ENCODE data around the gene LRTM2. TPM values are rescaled to one million over a fixed set of nuclear protein-coding genes. Genes with fewer than 3 reads are reported as not detected.
"Not testable (repeated sequence)": the region's sequence is repeated elsewhere in the genome, so short reads cannot be mapped to it uniquely, and the experiment has no call there.

LRTM2 gene
- total and polyA plus RNA-seq, 4 donors, result not detected

DNA sequence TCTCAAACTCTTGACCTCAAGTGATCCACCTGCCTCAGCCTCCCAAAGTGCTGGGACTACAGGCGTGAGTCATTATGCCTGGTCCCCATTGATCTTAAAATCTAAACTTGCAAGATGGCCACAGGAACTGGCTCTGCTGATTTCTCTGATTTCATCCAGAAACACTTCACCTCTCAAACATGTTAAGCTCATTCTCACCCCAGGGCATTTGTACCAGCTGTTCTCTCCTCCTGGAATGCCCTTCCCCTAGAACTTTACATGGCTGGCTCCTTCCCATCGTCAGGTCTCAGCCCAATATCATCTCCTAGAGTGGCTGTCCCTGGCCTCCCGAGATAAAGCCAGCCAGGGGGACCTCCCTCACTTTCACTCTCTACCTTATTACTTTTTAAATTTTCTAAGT is 5.3 kb upstream of the LRTM2 start:
- Histone ChIP-seq H3K36me3 (ENCODE audit: control insufficient read depth in 4 of 4, insufficient read depth in 3 of 4, low read depth in 1 of 4, low read length in 3 of 4) (no peaks in the 10 kb centered on the region), H3K4me3 (ENCODE audit: low read depth in 1 of 3, low read length in 3 of 3) (no peak overlapping the region), H3K9ac (ENCODE audit: low read depth in 1 of 2, low read length in 2 of 2) (no peak overlapping the region), H3K9me3 (ENCODE audit: control insufficient read depth in 4 of 4, low read length in 3 of 4) (no peaks in the 10 kb centered on the region), H3K27me3 (ENCODE audit: control insufficient read depth in 4 of 4, insufficient read depth in 4 of 4, low read length in 3 of 4) (peaks cover 0 to 3% (median 0%) of the 10 kb centered on the region in 4 donors), H3K4me1 (ENCODE audit: control insufficient read depth in 4 of 4, insufficient read depth in 4 of 4, low read length in 3 of 4) (no peaks in the 10 kb centered on the region), H3K27ac (ENCODE audit: low read depth in 1 of 2, low read length in 2 of 2) (no peak overlapping the region)
- no peak for DNase-seq (ENCODE audit: low spot score)
- TF ChIP-seq RXRA (IDR thresholded peaks at IDR 0.05), result no peak
- WGBS, result 81% methylated on average over 3 of the region's 3 CpGs

DNA sequence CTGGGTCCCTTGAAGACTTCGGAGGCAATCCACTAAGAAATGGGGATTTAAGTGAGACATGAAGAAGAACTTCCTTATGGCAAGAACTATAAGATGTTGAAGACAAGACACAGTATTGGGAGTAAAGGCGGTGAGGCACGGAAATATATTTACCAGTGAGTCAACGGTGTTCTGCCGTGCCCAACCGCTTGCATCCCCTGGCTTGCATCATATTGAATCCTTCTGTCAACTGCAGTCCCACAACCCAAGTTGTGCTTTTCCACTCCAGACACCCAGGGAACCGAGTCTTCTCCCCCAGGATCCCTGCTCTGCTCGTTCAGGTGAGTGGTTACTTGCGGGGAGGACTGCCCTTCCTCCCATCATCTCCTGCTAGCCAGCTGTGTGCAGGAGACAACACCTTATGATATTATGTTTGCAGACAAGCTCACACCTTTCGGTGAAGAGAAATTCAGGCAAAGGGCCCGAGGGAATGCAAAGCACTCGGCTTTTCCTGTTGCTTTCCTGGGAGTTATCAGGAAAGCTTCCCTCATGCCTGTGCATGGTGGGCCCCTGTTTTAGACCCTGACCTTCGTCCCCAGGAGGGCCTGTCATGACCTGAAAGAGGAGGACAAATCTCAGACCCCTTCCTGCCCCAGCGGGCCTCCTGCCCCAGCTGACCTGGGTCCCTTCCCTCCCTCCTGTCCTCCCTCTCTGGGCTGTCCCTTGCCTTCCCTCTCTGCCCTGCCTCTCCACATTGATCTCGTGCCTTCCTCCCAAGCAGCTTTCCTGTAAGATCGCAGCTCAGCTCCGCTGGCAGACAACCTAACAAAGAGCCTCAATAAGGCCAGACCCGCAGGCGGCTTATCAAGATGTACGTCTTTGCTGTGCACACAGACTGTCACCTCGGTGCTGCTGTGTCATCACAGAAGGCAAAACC is 4.3 kb upstream of the LRTM2 start:
- Histone ChIP-seq H3K9ac (ENCODE audit: low read depth in 1 of 2, low read length in 2 of 2) (no peak overlapping the region), H3K4me1 (ENCODE audit: control insufficient read depth in 4 of 4, insufficient read depth in 4 of 4, low read length in 3 of 4) (no peaks in the 10 kb centered on the region), H3K4me3 (ENCODE audit: low read depth in 1 of 3, low read length in 3 of 3) (no peak overlapping the region), H3K9me3 (ENCODE audit: control insufficient read depth in 4 of 4, low read length in 3 of 4) (no peaks in the 10 kb centered on the region), H3K36me3 (ENCODE audit: control insufficient read depth in 4 of 4, insufficient read depth in 3 of 4, low read depth in 1 of 4, low read length in 3 of 4) (no peaks in the 10 kb centered on the region), H3K27me3 (ENCODE audit: control insufficient read depth in 4 of 4, insufficient read depth in 4 of 4, low read length in 3 of 4) (peaks cover 0 to 5% (median 0%) of the 10 kb centered on the region in 4 donors), H3K27ac (ENCODE audit: low read depth in 1 of 2, low read length in 2 of 2) (no peak overlapping the region)
- no peak for DNase-seq (ENCODE audit: low spot score)
- 45% methylated on average over 21 of the region's 21 CpGs for WGBS
- TF ChIP-seq GABPA (IDR thresholded peaks at IDR 0.05 in 1 of 2, conservative IDR thresholded peaks at IDR 0.05 in 1 of 2), result no peak
- no peak for TF ChIP-seq HNF4A (conservative IDR thresholded peaks at IDR 0.05)
- no peak for TF ChIP-seq JUND (IDR thresholded peaks at IDR 0.05)

DNA sequence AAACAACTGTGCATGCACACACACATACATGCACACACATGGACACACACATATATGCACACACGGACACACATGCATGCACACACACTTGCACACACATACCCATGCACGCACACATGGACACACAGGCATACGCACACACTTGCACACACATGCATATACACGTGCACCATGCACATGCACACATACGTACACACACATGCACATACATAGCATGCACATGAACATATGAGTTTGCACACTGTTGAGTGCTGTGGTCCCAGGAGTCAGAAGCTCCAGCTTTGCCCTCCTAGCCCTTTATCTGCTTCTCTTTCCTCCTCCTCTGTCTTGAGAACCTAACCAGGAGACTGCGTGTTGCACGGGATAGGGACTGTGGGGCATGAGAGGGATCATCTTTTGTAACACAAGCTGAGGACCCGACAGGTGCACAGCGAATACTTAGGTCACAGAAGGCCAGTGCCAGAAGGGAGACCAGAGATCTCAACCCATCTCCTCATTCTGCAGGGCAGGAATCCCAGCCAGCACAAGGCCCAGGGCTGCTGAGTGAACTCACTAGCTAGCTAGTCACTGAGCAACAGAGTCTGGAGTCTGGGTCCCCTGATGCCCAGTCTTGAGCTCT is 3.5 kb upstream of the LRTM2 start:
- no peak overlapping the region for H3K4me3 ChIP-seq (ENCODE audit: low read depth in 1 of 3, low read length in 3 of 3)
- H3K4me1 ChIP-seq (ENCODE audit: control insufficient read depth in 4 of 4, insufficient read depth in 4 of 4, low read length in 3 of 4), result no peaks in the 10 kb centered on the region
- H3K27ac ChIP-seq (ENCODE audit: low read depth in 1 of 2, low read length in 2 of 2), result no peak overlapping the region
- DNase-seq (ENCODE audit: low spot score), result no peak
- H3K27me3 ChIP-seq (ENCODE audit: control insufficient read depth in 4 of 4, insufficient read depth in 4 of 4, low read length in 3 of 4), result peaks cover 0 to 5% (median 1%) of the 10 kb centered on the region in 4 donors
- H3K36me3 ChIP-seq (ENCODE audit: control insufficient read depth in 4 of 4, insufficient read depth in 3 of 4, low read depth in 1 of 4, low read length in 3 of 4), result no peaks in the 10 kb centered on the region
- TF ChIP-seq, protein P1, sequence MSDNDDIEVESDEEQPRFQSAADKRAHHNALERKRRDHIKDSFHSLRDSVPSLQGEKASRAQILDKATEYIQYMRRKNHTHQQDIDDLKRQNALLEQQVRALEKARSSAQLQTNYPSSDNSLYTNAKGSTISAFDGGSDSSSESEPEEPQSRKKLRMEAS (IDR thresholded peaks at IDR 0.05), result no peak
- TF ChIP-seq FOXA1 (IDR thresholded peaks at IDR 0.05), result no peak
- TF ChIP-seq, protein P2, sequence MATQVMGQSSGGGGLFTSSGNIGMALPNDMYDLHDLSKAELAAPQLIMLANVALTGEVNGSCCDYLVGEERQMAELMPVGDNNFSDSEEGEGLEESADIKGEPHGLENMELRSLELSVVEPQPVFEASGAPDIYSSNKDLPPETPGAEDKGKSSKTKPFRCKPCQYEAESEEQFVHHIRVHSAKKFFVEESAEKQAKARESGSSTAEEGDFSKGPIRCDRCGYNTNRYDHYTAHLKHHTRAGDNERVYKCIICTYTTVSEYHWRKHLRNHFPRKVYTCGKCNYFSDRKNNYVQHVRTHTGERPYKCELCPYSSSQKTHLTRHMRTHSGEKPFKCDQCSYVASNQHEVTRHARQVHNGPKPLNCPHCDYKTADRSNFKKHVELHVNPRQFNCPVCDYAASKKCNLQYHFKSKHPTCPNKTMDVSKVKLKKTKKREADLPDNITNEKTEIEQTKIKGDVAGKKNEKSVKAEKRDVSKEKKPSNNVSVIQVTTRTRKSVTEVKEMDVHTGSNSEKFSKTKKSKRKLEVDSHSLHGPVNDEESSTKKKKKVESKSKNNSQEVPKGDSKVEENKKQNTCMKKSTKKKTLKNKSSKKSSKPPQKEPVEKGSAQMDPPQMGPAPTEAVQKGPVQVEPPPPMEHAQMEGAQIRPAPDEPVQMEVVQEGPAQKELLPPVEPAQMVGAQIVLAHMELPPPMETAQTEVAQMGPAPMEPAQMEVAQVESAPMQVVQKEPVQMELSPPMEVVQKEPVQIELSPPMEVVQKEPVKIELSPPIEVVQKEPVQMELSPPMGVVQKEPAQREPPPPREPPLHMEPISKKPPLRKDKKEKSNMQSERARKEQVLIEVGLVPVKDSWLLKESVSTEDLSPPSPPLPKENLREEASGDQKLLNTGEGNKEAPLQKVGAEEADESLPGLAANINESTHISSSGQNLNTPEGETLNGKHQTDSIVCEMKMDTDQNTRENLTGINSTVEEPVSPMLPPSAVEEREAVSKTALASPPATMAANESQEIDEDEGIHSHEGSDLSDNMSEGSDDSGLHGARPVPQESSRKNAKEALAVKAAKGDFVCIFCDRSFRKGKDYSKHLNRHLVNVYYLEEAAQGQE (IDR thresholded peaks at IDR 0.05), result no peak
- TF ChIP-seq, protein P3, sequence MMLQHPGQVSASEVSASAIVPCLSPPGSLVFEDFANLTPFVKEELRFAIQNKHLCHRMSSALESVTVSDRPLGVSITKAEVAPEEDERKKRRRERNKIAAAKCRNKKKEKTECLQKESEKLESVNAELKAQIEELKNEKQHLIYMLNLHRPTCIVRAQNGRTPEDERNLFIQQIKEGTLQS (IDR thresholded peaks at IDR 0.05), result no peak
- TF ChIP-seq, protein P4, sequence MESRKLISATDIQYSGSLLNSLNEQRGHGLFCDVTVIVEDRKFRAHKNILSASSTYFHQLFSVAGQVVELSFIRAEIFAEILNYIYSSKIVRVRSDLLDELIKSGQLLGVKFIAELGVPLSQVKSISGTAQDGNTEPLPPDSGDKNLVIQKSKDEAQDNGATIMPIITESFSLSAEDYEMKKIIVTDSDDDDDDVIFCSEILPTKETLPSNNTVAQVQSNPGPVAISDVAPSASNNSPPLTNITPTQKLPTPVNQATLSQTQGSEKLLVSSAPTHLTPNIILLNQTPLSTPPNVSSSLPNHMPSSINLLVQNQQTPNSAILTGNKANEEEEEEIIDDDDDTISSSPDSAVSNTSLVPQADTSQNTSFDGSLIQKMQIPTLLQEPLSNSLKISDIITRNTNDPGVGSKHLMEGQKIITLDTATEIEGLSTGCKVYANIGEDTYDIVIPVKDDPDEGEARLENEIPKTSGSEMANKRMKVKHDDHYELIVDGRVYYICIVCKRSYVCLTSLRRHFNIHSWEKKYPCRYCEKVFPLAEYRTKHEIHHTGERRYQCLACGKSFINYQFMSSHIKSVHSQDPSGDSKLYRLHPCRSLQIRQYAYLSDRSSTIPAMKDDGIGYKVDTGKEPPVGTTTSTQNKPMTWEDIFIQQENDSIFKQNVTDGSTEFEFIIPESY (IDR thresholded peaks at IDR 0.05), result no peak
- TF ChIP-seq RXRA (IDR thresholded peaks at IDR 0.05), result no peak
- TF ChIP-seq HNF4G (IDR thresholded peaks at IDR 0.05), result no peak
- no peak for TF ChIP-seq SP1 (IDR thresholded peaks at IDR 0.05)
- TF ChIP-seq TAF1 (conservative IDR thresholded peaks at IDR 0.05), result no peak
- TF ChIP-seq HNF4A (conservative IDR thresholded peaks at IDR 0.05), result no peak
- TF ChIP-seq NR2F2 (IDR thresholded peaks at IDR 0.05), result no peak
- 93% methylated on average over 9 of the region's 9 CpGs for WGBS
- H3K9me3 ChIP-seq (ENCODE audit: control insufficient read depth in 4 of 4, low read length in 3 of 4), result no peaks in the 10 kb centered on the region
- no peak overlapping the region for H3K9ac ChIP-seq (ENCODE audit: low read depth in 1 of 2, low read length in 2 of 2)

DNA sequence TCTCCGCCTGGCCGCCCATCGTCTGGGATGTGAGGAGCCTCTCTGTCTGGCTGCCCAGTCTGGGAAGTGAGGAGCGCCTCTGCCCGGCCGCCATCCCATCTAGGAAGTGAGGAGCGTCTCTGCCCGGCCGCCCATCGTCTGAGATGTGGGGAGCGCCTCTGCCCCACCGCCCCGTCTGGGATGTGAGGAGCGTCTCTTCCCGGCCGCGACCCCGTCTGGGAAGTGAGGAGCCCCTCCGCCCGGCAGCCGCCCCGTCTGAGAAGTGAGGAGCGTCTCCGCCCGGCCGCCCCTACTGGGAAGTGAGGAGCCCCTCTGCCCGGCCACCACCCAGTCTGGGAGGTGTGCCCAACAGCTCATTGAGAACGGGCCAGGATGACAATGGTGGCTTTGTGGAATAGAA is 2.4 kb upstream of the LRTM2 start:
- WGBS, result 94% methylated on average over 28 of the region's 28 CpGs
- not testable (repeated sequence) for H3K36me3 ChIP-seq (ENCODE audit: control insufficient read depth in 4 of 4, insufficient read depth in 3 of 4, low read depth in 1 of 4, low read length in 3 of 4); DNase-seq (ENCODE audit: low spot score); H3K4me3 ChIP-seq (ENCODE audit: low read depth in 1 of 3, low read length in 3 of 3); H3K27me3 ChIP-seq (ENCODE audit: control insufficient read depth in 4 of 4, insufficient read depth in 4 of 4, low read length in 3 of 4); H3K9ac ChIP-seq (ENCODE audit: low read depth in 1 of 2, low read length in 2 of 2); H3K4me1 ChIP-seq (ENCODE audit: control insufficient read depth in 4 of 4, insufficient read depth in 4 of 4, low read length in 3 of 4); H3K27ac ChIP-seq (ENCODE audit: low read depth in 1 of 2, low read length in 2 of 2); H3K9me3 ChIP-seq (ENCODE audit: control insufficient read depth in 4 of 4, low read length in 3 of 4)

Data from liver (tissue), 9 donors.